Activated CD8-positive, alpha-beta memory T cell treated with anti-CD3 and anti-CD28 coated beads for 36 hours (primary cell): Measurements from ENCODE around the gene RPS6KA5. TPM values are rescaled to one million over a fixed set of nuclear protein-coding genes. Genes with fewer than 3 reads are reported as not detected.
"Not testable (repeated sequence)": the region's sequence is repeated elsewhere in the genome, so short reads cannot be mapped to it uniquely, and the experiment has no call there.

ENCODE experiments used
- CTCF ChIA-PET: fragments of 350-600 bp; sonication (Branson Sonifier 250); formaldehyde crosslinking; loops from one replicate; lab custom pipeline; 2021; ENCODE audit warnings: antibody characterized with exemption; lab: Charles Lee
- POLR2A ChIA-PET: fragments of 350-600 bp; sonication (Branson Sonifier 250); formaldehyde crosslinking; loops from one replicate; lab custom pipeline; 2021; ENCODE audit warnings: antibody characterized with exemption; lab: Charles Lee
- total RNA-seq, 2 experiments: library from RNA; stranded (reverse); gene quantifications; one replicate each; pipeline ENCODE4 v1.2.3, GENCODE V29; 2021

Gene RPS6KA5
- total RNA-seq, 2 experiments from 2014 or later = 16.0 to 18.6 TPM

- ChIA-PET POLR2A (no interaction called here), CTCF (no interaction called here)
These were observed 13.9 kb downstream of the RPS6KA5 start for GRCh38 chr14:91046488-91047072.

GRCh38 chr14:91041450-91041849 lies 19.0 kb downstream of the RPS6KA5 start:
- CTCF ChIA-PET = no interaction called here
- POLR2A ChIA-PET = no interaction called here

GRCh38 chr14:91040545-91040944 lies 19.9 kb downstream of the RPS6KA5 start:
- CTCF ChIA-PET = no interaction called here
- POLR2A ChIA-PET = no interaction called here

- CTCF ChIA-PET = interaction anchor here (0.7 kb wide), 1 partner anchor 72 kb away, joined by 3 read pairs; no protein-coding TSS in a partner anchor
- POLR2A ChIA-PET = interaction anchor here (1.3 to 1.5 kb wide), 2 partner anchors 23 to 26 kb away, joined by 3 read pairs; no protein-coding TSS in a partner anchor
These were observed 22.0 kb downstream of the RPS6KA5 start for GRCh38 chr14:91038439-91038838.

- POLR2A ChIA-PET = interaction anchor here (1.4 kb wide), 1 partner anchor 24 kb away, joined by 5 read pairs; the partner anchor contains the start of gene RPS6KA5
These were observed 23.5 kb downstream of the RPS6KA5 start for GRCh38 chr14:91036741-91037469.

GRCh38 chr14:91035855-91036254 lies 24.6 kb downstream of the RPS6KA5 start:
- ChIA-PET CTCF (interaction anchor here (0.6 to 1.9 kb wide), 5 partner anchors 12 to 132 kb away, joined by 3 to 5 read pairs (median 4); no protein-coding TSS in a partner anchor), POLR2A (interaction anchor here (0.5 to 1.4 kb wide), 8 partner anchors 13 to 1740 kb away, joined by 3 to 8 read pairs (median 4); partner anchors contain the start of genes CPSF2 and RPS6KA5)

More at GRCh38 chr14:91036741-91037469, 23.5 kb downstream of the RPS6KA5 start:
- CTCF ChIA-PET = interaction anchor here (1.1 to 1.9 kb wide), 3 partner anchors 11 to 133 kb away, joined by 4 to 5 read pairs (median 5); no protein-coding TSS in a partner anchor

GRCh38 chr14:91034379-91034778 lies 26.1 kb downstream of the RPS6KA5 start:
- CTCF ChIA-PET = not testable (repeated sequence)
- POLR2A ChIA-PET = interaction anchor here (0.6 kb wide), 1 partner anchor 62 kb away, joined by 3 read pairs; no protein-coding TSS in a partner anchor

GRCh38 chr14:91032248-91032647 lies 28.2 kb downstream of the RPS6KA5 start:
- CTCF ChIA-PET = interaction anchor here (0.5 to 0.6 kb wide), 3 partner anchors 51 to 833 kb away, joined by 3 to 6 read pairs (median 3); no protein-coding TSS in a partner anchor
- POLR2A ChIA-PET = no interaction called here

GRCh38 chr14:91031666-91032065 lies 28.8 kb downstream of the RPS6KA5 start:
- ChIA-PET CTCF (interaction anchor here (0.5 to 1.0 kb wide), 4 partner anchors 51 to 834 kb away, joined by 3 to 6 read pairs (median 3); no protein-coding TSS in a partner anchor), POLR2A (interaction anchor here (0.6 kb wide), 1 partner anchor 81 kb away, joined by 3 read pairs; no protein-coding TSS in a partner anchor)

GRCh38 chr14:91029456-91030217 lies 30.8 kb downstream of the RPS6KA5 start:
- POLR2A ChIA-PET = interaction anchor here (0.6 kb wide), 1 partner anchor 631 kb away, joined by 4 read pairs; no protein-coding TSS in a partner anchor
- CTCF ChIA-PET = interaction anchor here (0.5 kb wide), 1 partner anchor 1700 kb away, joined by 3 read pairs; no protein-coding TSS in a partner anchor

- CTCF ChIA-PET = no interaction called here
- POLR2A ChIA-PET = interaction anchor here (0.6 kb wide), 1 partner anchor 276 kb away, joined by 3 read pairs; no protein-coding TSS in a partner anchor
These were observed 32.9 kb downstream of the RPS6KA5 start for GRCh38 chr14:91027561-91027960.

GRCh38 chr14:91022622-91023028 lies 37.8 kb downstream of the RPS6KA5 start:
- ChIA-PET CTCF (interaction anchor here (0.6 to 0.9 kb wide), 3 partner anchors 13 to 340 kb away, joined by 3 to 4 read pairs (median 4); no protein-coding TSS in a partner anchor), POLR2A (interaction anchor here (1.1 to 1.3 kb wide), 2 partner anchors 13 to 53 kb away, joined by 5 to 8 read pairs; no protein-coding TSS in a partner anchor)

GRCh38 chr14:91021991-91022621 lies 38.3 kb downstream of the RPS6KA5 start:
- CTCF ChIA-PET = no interaction called here
- POLR2A ChIA-PET = interaction anchor here (1.3 kb wide), 1 partner anchor 53 kb away, joined by 5 read pairs; no protein-coding TSS in a partner anchor

GRCh38 chr14:91021115-91021514 lies 39.3 kb downstream of the RPS6KA5 start:
- CTCF ChIA-PET = no interaction called here
- POLR2A ChIA-PET = no interaction called here

- POLR2A ChIA-PET = no interaction called here
- CTCF ChIA-PET = no interaction called here
These were observed 40.8 kb downstream of the RPS6KA5 start for GRCh38 chr14:91019673-91020072.

GRCh38 chr14:91018481-91018880 lies 42.0 kb downstream of the RPS6KA5 start:
- ChIA-PET POLR2A (no interaction called here), CTCF (no interaction called here)

GRCh38 chr14:91016800-91017410 lies 43.5 kb downstream of the RPS6KA5 start:
- CTCF ChIA-PET = interaction anchor here (0.6 kb wide), 1 partner anchor 19 kb away, joined by 3 read pairs; no protein-coding TSS in a partner anchor
- POLR2A ChIA-PET = no interaction called here

- POLR2A ChIA-PET = no interaction called here
- CTCF ChIA-PET = no interaction called here
These were observed 45.0 kb downstream of the RPS6KA5 start for GRCh38 chr14:91015435-91015834.
